HEK293 (cell line): ENCODE data around the gene TMEM41B.

Experiments
- PRDM4 ChIP-seq: fragments of 450-650 bp; formaldehyde crosslinking; IDR thresholded peaks from 2 replicates; pipeline ENCODE4 v1.5.1; 2017; ENCODE audit warnings: missing biosample characterization, missing genetic modification characterization
- YY1 ChIP-seq: fragments of 450-650 bp; formaldehyde crosslinking; IDR thresholded peaks from 2 replicates; pipeline ENCODE4 v1.5.1; 2018; ENCODE audit warnings: missing biosample characterization, missing genetic modification characterization
- ZBTB49 ChIP-seq: fragments of 450-650 bp; formaldehyde crosslinking; IDR thresholded peaks from 2 replicates; pipeline ENCODE4 v1.5.1; 2016; ENCODE audit warnings: missing biosample characterization, missing genetic modification characterization, low read depth
- ZNF510 ChIP-seq: fragments of 450-650 bp; formaldehyde crosslinking; IDR thresholded peaks from 2 replicates; pipeline ENCODE4 v1.5.1; 2018; ENCODE audit warnings: mild to moderate bottlenecking, missing genetic modification characterization, missing biosample characterization; ENCODE audit not compliant: insufficient replicate concordance
- ZNF521 ChIP-seq: fragments of 450-650 bp; formaldehyde crosslinking; IDR thresholded peaks from 2 replicates; pipeline ENCODE4 v1.5.1; 2017; ENCODE audit warnings: missing biosample characterization, mild to moderate bottlenecking, missing genetic modification characterization
- ZNF558 ChIP-seq: fragments of 450-650 bp; formaldehyde crosslinking; IDR thresholded peaks from 2 replicates; pipeline ENCODE4 v1.5.1; 2016; ENCODE audit warnings: missing biosample characterization, missing genetic modification characterization
- TF ChIP-seq, protein P1 (sequence below): fragments of 450-650 bp; formaldehyde crosslinking; IDR thresholded peaks from 2 replicates; pipeline ENCODE4 v1.5.1; 2016; ENCODE audit warnings: missing biosample characterization, missing genetic modification characterization
- TF ChIP-seq, protein P2 (sequence below): fragments of 450-650 bp; IDR thresholded peaks from 2 replicates; pipeline ENCODE4 v1.5.1; 2018; ENCODE audit warnings: missing biosample characterization, missing genetic modification characterization

GRCh38 chr11:9264316-9265210 lies 49.8 kb downstream of the TMEM41B start:
- TF ChIP-seq ZBTB49, result no peak
- TF ChIP-seq ZNF521 (tag by site-specific recombination), result no peak
- TF ChIP-seq, protein P1, sequence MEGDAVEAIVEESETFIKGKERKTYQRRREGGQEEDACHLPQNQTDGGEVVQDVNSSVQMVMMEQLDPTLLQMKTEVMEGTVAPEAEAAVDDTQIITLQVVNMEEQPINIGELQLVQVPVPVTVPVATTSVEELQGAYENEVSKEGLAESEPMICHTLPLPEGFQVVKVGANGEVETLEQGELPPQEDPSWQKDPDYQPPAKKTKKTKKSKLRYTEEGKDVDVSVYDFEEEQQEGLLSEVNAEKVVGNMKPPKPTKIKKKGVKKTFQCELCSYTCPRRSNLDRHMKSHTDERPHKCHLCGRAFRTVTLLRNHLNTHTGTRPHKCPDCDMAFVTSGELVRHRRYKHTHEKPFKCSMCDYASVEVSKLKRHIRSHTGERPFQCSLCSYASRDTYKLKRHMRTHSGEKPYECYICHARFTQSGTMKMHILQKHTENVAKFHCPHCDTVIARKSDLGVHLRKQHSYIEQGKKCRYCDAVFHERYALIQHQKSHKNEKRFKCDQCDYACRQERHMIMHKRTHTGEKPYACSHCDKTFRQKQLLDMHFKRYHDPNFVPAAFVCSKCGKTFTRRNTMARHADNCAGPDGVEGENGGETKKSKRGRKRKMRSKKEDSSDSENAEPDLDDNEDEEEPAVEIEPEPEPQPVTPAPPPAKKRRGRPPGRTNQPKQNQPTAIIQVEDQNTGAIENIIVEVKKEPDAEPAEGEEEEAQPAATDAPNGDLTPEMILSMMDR (tag by site-specific recombination), result no peak
- no peak for TF ChIP-seq YY1 (tag by site-specific recombination)
- TF ChIP-seq, protein P2, sequence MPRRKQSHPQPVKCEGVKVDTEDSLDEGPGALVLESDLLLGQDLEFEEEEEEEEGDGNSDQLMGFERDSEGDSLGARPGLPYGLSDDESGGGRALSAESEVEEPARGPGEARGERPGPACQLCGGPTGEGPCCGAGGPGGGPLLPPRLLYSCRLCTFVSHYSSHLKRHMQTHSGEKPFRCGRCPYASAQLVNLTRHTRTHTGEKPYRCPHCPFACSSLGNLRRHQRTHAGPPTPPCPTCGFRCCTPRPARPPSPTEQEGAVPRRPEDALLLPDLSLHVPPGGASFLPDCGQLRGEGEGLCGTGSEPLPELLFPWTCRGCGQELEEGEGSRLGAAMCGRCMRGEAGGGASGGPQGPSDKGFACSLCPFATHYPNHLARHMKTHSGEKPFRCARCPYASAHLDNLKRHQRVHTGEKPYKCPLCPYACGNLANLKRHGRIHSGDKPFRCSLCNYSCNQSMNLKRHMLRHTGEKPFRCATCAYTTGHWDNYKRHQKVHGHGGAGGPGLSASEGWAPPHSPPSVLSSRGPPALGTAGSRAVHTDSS (tag by site-specific recombination), result no peak
- no peak for TF ChIP-seq ZNF510 (tag by site-specific recombination)
- no peak for TF ChIP-seq PRDM4 (tag by site-specific recombination)
- TF ChIP-seq ZNF558 (tag by site-specific recombination), result no peak
